ENCODE measurements around the gene ZBTB14.

The ZBTB14 gene

GRCh38 chr18:5294113-5294456 lies 1.4 kb downstream of the ZBTB14 start:
- no peak for DNase-seq (ENCODE audit: low spot score)

GRCh38 chr18:5288517-5288935 lies 7.0 kb downstream of the ZBTB14 start:
- DNase-seq (ENCODE audit: low spot score) = peak; percentile 51

GRCh38 chr18:5287854-5288253 lies 7.7 kb downstream of the ZBTB14 start:
- DNase-seq (ENCODE audit: low spot score) = no peak

DNA sequence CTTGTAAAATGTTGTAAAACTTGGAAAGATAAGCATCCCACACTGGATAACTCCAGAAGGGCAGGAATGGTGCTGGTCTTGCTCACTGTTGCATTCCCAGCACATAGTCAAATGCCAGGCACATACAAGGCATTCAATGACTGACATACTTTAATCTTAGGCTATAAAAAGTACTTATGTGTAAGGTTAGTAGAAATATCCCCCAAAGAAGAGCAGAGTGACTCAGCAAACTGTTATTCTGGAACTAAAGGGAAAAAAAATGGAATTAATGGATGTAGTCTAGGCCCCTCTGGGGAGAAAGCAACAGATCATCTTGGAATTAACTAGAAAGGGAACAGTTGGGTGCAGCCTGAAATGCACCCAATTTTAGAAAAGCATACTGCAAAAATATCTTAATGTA lies 9.0 kb downstream of the ZBTB14 start:
- DNase-seq (ENCODE audit: low spot score) = no peak

- DNase-seq (ENCODE audit: low spot score) = peak; percentile 63
Observed at GRCh38 chr18:5285326-5285725, 10.2 kb downstream of the ZBTB14 start.

DNA sequence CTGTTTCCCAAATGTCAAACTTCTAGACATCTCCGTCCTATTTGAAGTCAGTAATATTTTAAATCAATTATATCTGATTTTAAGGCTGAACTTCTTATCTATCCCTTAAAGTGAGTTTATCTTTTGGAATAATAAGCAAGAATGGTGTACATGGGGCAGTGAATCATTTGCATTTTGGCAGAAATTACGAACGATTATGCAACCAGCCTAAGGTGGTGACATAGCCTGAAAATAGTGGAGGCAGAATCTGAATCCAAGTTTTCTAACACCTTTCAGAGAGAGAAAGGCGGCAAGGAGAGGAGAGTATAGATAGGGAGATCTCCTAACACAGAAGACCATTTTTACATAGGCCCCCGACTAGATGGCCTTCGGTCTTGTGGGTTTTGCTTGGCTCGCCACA lies 10.7 kb downstream of the ZBTB14 start:
- DNase-seq (ENCODE audit: low spot score) = no peak

- no peak for DNase-seq (ENCODE audit: low spot score)
Observed at GRCh38 chr18:5282770-5283169, 12.8 kb downstream of the ZBTB14 start.

GRCh38 chr18:5276947-5277346 lies 18.6 kb downstream of the ZBTB14 start:
- DNase-seq (ENCODE audit: low spot score) = no peak

DNA sequence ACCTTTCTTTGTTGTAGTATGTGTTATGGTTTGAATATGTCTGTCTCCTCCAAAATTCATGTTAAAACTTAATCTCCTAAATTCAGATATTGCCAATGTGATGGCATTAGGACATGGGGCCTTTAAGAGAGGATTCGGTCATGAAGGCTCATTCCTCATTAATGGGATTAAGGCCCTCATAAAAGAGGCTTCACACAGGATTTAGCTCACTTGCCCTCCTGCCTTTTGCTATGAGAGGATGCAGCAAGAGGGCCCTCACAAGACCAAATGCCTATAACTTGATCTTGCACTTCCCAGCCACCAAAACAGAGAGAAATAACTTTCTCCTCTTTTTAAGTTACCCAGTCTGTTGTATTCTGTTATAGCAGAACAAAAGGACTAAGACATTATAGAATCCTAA lies 19.7 kb downstream of the ZBTB14 start:
- DNase-seq (ENCODE audit: low spot score) = no peak

DNA sequence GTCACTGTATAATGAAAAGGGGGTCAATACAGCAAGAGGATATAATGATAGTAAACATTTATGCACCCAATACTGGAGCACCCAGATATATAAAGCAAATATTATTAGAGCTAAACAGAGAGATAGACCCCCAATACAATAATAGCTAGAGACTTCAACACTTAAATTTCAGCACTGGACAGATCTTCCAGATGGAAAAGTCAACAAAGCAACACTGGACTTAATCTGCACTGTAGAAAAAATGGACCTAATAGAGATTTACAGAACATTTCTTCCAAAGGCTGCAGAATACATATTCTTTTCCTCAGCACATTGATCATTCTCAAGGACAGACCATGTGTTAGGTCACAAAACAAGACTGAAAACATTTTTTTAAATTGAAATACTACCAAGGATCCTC lies 26.7 kb downstream of the ZBTB14 start:
- no peak for DNase-seq (ENCODE audit: low spot score)

- no peak for DNase-seq (ENCODE audit: low spot score)
Observed at GRCh38 chr18:5266721-5267120, 28.8 kb downstream of the ZBTB14 start.

- DNase-seq (ENCODE audit: low spot score) = no peak
Observed at GRCh38 chr18:5253910-5254309, 41.6 kb downstream of the ZBTB14 start.

DNA sequence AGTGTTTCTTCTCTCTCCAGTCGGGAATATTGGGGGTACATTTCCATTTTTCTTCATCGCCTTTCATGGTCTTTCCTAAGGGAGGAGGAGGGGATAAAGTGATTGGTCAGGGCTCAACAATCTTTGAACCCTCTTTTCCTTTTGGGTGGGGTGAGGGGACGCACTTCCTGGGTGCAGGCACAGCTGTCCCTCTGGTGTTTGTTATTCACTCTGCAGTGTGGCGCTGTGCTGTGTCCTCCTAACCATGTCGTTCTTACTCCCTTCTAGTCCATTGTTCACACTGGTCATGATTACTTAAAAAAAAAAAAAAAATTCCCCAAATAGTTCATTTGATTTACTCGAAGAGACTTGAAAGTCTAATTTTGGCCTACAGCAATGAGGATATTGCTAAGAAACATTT lies 44.4 kb downstream of the ZBTB14 start:
- DNase-seq (ENCODE audit: low spot score) = no peak

DNA sequence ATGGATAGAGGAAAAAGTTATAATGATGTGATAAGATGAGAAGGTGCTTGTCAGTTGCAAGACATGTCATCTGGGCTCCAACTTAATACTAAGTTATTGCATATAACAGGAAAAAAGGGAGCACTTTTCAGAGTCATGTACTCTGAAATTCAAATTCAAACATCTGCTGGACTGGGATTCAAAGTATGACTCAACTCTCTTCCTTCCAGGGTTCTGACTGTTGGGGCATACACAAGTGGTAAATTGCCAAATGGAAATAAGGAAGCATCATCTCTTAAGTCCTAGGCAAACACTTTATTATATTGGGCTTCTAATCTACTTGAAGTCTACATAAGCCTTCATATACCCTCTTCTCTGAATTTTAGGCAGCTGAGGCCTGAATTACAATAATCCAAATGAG lies 44.9 kb downstream of the ZBTB14 start:
- no peak for DNase-seq (ENCODE audit: low spot score)

DNA sequence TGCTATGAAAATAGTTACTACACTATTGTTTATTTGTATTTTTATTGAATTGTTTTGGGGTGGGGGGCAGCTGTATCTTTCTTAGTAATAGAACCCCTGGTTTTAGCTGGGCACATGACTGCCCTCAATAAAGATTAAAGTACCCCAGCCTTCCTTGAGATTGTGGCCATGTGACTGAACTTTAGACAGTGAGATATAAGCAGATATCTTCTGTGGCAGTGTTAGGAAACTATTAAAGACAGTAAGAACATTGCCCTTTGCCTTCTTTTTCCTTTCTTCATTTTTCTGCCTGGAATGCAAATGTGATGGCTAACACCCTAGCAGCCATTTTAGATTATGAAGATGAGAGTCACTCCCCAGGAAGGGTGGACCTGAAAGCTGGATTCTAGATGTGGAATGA lies 50.6 kb downstream of the ZBTB14 start:
- DNase-seq (ENCODE audit: low spot score) = no peak

DNA sequence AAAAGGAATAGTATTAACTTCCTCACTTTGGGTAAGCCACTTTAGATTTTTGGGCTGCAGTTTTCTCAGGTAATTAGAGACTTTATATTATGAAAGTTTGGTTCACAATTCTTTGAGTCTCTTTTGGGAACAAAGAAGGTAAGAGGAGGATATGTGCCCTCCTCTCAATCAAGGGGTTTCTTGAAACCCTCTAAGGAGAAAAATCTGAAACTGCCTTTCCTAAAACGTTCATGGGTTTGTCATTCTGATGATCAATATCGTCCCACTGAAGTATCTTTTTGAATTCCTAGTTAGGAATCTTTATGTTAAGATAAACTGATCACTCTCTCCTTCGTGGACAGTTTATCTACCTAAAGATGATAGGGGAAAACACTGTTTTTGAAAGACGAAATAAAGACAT lies 56.1 kb downstream of the ZBTB14 start:
- DNase-seq (ENCODE audit: low spot score) = no peak
